Right renal cortex interstitium (tissue), 3 donors: Measurements from ENCODE around the gene DTNBP1. TPM values are rescaled to one million over a fixed set of nuclear protein-coding genes. Genes with fewer than 3 reads are reported as not detected.
"Not testable (repeated sequence)": the region's sequence is repeated elsewhere in the genome, so short reads cannot be mapped to it uniquely, and the experiment has no call there.

Source experiments
- DNase-seq, 3 donors: peaks; one replicate each; pipeline ENCODE4 v3.0.0-alpha.2; 2013; ENCODE audit warnings: low read depth in 3 of 3, low spot score in 2 of 3
- polyA plus RNA-seq, 3 donors: library from polyadenylated mRNA; unstranded; fragments of 120-200 nt; gene quantifications; one replicate each; pipeline ENCODE4 v1.2.1, GENCODE V29; 2013; ENCODE audit not compliant: insufficient read length in 3 of 3

DTNBP1 gene
- polyA plus RNA-seq, 3 donors = 25.9 to 28.5 (median 26.7) TPM

- DNase-seq = no peak
These were observed 99.9 kb downstream of the DTNBP1 start for GRCh38 chr6:15562977-15563376.

- DNase-seq = no peak
These were observed 101.2 kb downstream of the DTNBP1 start for GRCh38 chr6:15561447-15562199.

DNA sequence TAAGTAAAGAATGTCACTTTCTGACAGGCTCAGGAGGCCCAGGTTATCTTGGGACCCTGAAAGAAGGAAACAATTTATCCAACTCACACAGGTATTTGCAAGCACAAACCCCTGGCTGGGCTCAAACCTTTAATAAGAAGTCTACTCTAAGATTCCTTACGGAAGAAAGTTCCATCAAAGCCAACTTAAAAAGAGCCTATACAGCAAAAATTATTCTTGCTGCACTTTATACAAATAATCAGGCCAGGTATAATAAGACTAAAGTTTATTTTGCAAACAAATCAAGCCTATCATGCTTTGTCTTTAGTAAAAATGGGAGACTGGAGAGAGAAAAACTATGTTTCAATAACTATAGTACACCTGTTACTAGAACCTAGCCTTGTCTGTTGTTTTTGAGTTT, 102.1 kb downstream of the DTNBP1 start:
- no peak for DNase-seq

- DNase-seq = no peak
These were observed 105.7 kb downstream of the DTNBP1 start for GRCh38 chr6:15557174-15557573.

- no peak for DNase-seq
These were observed 106.1 kb downstream of the DTNBP1 start for GRCh38 chr6:15556711-15557110.

- no peak for DNase-seq
These were observed 107.5 kb downstream of the DTNBP1 start for GRCh38 chr6:15555101-15556038.

DNA sequence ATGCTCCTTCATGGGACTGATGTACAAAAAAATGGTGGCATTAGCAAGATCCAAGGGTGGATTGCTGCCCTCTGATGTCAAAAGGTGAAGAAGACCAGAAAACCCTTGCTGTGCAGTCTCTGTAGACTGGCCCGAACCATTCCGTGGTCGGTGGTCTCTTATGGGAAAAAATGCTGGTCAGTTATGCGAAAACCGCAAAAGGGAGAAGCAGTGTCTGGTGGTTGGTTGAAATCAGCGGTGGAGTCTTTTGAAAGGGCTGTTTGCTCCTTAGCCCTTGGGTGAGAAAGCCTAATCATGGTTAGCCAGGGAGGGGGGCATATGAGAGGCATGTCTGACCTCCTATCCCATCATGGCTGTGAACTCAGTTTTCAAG, 108.1 kb downstream of the DTNBP1 start:
- no peak for DNase-seq

GRCh38 chr6:15553736-15554294, 109.0 kb downstream of the DTNBP1 start:
- DNase-seq = no peak

- no peak for DNase-seq
These were observed 109.8 kb downstream of the DTNBP1 start for GRCh38 chr6:15553031-15553430.

DNA sequence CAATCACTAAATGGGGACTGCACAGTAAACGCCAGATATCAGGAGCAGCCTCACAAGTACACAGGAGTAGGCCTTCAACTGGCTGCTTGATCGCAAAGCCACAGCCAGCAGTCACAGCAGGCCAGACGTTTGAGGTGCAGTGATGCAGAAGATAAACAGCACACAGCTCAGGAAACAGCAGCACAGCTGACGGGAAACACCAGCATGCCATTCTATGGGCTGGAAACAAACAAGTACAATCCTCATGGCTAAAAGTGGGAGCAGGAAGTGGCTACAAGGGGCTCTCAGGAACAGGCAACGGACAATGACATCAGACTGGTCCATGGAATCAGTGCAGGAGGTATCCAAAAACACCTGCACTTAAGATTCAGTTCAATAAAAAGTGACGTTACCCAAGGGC, 111.0 kb downstream of the DTNBP1 start:
- DNase-seq = no peak

GRCh38 chr6:15551262-15551661, 111.6 kb downstream of the DTNBP1 start:
- DNase-seq = no peak

DNA sequence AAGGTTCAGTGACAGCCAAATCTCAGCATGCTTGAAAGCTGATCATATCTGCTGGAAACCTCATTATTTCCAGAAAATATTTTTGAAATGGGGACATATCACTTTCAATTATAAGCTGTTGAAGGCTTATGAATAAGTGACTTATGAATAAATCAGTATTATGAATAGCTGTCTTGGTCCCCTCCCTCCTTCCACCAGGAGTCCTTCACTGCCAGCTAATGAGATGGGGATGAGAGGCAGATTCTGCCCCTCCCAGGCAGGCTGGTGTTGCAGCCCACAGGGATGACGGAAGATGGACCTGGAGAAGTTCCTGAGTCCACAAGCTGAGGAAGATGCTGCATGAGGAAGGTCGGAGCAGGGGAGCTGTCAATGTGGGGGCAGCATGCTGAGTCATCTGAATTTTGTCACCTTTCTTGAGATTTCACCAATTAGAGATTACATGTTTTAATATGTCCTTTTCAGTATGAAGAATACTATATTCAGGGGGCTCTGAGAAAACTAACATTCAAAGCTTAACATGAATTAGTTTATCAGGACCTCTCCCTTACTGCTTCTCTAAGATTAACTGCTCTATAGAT, 112.2 kb downstream of the DTNBP1 start:
- no peak for DNase-seq

DNA sequence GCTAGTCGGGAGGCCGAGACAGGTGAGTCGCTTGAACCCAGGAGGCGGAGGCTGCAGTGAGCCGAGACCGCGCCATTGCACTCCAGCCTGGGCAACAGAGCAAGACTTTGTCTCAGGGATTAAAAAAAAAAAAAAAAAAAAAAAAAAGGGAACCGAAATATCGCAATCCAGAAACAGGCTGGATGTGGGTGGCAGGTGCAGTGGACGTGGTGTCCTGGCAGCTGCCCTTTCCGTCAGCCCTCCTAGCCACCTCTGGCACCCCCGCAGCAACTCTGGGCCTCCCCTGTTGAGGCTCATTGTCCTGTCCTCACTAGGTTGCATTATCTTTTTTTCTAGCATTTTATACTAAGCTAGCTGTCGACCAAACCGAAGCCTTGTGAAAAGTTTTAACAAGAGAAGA, 113.5 kb downstream of the DTNBP1 start:
- no peak for DNase-seq

GRCh38 chr6:15547400-15547799, 115.4 kb downstream of the DTNBP1 start:
- no peak for DNase-seq

- no peak for DNase-seq
These were observed 116.2 kb downstream of the DTNBP1 start for GRCh38 chr6:15546591-15546990.

DNA sequence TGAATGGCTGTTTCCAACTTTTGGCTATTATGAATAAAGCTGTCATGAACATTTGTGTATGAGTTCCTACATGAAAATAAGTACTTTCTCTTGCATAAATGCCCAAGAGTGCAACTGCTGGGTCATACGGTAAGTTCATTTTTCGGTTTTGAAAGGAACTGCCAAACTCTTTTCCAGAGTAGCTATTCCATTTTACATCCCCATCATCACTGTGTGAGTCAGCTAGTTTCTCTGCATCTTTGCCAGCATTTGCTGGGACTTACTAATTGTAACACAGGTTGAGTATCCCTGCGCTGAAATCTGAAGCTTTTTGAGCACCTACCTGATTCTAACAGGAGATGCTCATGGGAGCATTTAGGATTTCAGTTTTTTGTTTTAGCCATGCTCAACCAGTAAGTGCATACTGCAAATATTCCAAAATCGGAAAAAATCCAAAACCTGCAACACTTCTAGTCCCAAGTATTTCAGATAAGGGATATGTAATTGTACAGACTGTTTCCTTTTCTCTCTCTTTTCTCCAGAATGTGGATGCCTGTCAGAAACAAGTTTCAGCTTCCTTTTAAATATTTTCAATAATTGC, 118.4 kb downstream of the DTNBP1 start:
- DNase-seq = no peak

GRCh38 chr6:15543332-15543917, 119.4 kb downstream of the DTNBP1 start:
- DNase-seq = not testable (repeated sequence)

DNA sequence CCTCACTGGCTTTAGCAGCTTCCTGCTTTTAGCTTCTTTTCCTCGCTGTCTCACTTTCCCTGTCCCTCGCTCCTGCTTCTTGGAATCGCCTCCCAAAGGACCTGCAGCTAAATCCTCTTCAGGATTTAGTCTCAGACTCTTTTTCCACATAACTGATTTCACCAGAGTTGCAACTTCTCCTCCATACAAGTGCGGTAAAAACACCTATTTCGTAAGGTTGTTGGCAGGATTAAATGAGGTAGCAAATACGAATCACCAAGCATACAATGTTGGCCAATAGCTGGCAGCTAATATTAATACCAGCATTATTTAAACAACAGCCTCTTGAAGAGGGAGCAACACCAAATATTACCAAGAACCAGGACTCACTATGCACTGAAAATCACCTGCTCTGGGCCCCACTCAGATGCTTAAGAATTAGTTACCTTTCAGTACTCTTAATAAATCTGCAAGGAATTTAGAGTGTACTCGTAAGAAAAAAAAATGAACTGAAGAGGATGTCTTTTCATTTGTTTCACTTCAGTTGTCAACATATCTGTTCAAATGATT, 123.0 kb downstream of the DTNBP1 start:
- DNase-seq = no peak

DNA sequence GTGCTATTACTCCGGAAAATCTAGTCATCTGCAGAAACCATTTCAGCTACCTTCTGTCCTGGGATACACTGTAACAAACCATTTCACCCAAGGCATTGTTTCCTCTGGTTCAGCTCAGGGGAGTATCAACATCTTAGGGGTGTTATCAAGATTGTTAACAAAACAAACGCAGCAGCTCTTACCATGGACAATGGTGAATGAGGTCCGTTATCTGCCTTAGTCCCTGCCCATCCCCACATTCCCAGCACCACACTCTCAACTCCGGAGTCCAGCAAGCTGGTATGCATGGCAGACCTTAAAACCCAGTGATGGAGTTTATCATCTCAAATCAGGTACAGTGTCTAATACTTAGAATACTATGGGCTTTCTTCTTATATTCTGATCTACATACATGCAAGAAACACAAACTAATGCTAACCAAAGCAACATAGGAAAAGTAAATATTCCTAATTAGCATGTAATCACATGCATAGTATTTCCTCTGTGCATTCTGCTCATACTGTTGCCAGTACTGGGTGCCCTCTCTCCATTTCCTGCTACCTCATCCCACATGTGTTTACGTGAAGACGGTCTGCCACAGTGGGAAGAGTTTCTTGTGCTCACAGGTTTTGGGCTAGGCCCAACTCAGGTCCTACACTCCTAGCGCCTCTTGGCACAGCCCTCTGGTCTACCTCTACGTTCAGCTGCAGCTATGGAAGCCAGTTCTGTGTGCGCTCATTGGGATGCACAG, 123.9 kb downstream of the DTNBP1 start:
- DNase-seq = no peak
